ENCODE measurements around the gene TBC1D12.

DNA sequence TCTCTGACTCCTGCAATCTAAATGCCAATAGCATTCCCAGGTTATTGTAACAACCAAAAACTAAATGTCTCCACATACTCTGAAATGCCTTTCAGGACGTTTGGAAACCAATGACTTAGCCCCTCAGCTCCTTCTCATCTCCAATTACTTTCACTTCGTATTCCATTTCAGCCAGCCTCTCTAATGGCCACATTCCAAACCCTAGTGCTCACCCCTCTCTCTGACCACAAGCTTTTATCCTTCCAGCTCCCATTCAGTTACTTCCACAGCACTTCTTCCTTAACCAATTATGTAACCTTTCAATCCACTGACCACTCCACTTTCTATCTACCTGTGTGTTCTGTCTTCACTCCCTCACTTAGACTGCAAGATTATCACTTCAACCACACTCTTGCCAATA, 43.9 kb upstream of the TBC1D12 start:
- TF ChIP-seq POLR2A (IDR thresholded peaks at IDR 0.05), result no peak
- TF ChIP-seq, protein P1, sequence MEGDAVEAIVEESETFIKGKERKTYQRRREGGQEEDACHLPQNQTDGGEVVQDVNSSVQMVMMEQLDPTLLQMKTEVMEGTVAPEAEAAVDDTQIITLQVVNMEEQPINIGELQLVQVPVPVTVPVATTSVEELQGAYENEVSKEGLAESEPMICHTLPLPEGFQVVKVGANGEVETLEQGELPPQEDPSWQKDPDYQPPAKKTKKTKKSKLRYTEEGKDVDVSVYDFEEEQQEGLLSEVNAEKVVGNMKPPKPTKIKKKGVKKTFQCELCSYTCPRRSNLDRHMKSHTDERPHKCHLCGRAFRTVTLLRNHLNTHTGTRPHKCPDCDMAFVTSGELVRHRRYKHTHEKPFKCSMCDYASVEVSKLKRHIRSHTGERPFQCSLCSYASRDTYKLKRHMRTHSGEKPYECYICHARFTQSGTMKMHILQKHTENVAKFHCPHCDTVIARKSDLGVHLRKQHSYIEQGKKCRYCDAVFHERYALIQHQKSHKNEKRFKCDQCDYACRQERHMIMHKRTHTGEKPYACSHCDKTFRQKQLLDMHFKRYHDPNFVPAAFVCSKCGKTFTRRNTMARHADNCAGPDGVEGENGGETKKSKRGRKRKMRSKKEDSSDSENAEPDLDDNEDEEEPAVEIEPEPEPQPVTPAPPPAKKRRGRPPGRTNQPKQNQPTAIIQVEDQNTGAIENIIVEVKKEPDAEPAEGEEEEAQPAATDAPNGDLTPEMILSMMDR (IDR thresholded peaks at IDR 0.05), result no peak

Measured in testis (tissue), 2 donors.